ENCODE data around the gene SYNJ2.

DNA sequence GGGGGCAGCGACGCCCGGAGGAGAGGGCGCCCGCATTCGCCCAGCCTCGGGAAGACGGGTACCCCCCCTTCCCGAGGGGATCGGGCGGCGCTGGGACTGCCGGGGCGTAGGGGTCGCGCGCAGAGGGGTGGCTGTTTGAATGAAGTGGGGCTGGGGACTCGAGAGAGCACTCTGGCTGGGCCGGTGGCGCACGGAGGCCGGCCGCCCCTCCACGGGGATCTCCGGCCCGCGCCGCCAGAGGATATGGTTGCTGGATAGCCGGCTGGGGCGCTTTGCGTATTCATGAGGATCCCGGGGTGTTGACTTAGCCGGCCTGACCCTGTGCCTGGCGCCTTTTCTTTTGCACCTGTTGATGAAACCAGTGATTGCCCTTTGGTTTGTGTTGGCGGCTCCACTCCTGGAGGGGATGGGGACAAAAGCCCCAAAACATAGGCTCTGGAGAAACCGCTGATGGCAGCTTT, 469 bp downstream of the SYNJ2 start:
- no peak for TF ChIP-seq TAF1 (IDR thresholded peaks at IDR 0.05; ENCODE audit: low read depth)
- TF ChIP-seq, protein P1, sequence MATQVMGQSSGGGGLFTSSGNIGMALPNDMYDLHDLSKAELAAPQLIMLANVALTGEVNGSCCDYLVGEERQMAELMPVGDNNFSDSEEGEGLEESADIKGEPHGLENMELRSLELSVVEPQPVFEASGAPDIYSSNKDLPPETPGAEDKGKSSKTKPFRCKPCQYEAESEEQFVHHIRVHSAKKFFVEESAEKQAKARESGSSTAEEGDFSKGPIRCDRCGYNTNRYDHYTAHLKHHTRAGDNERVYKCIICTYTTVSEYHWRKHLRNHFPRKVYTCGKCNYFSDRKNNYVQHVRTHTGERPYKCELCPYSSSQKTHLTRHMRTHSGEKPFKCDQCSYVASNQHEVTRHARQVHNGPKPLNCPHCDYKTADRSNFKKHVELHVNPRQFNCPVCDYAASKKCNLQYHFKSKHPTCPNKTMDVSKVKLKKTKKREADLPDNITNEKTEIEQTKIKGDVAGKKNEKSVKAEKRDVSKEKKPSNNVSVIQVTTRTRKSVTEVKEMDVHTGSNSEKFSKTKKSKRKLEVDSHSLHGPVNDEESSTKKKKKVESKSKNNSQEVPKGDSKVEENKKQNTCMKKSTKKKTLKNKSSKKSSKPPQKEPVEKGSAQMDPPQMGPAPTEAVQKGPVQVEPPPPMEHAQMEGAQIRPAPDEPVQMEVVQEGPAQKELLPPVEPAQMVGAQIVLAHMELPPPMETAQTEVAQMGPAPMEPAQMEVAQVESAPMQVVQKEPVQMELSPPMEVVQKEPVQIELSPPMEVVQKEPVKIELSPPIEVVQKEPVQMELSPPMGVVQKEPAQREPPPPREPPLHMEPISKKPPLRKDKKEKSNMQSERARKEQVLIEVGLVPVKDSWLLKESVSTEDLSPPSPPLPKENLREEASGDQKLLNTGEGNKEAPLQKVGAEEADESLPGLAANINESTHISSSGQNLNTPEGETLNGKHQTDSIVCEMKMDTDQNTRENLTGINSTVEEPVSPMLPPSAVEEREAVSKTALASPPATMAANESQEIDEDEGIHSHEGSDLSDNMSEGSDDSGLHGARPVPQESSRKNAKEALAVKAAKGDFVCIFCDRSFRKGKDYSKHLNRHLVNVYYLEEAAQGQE (IDR thresholded peaks at IDR 0.05; ENCODE audit: low read depth) = no peak
- TF ChIP-seq CEBPB (IDR thresholded peaks at IDR 0.05) = no peak
- no peak for TF ChIP-seq FOXM1 (IDR thresholded peaks at IDR 0.05; ENCODE audit: borderline replicate concordance, low read depth)
- no peak for TF ChIP-seq YY1 (IDR thresholded peaks at IDR 0.05; ENCODE audit: low read depth)
- TF ChIP-seq RAD21 (IDR thresholded peaks at IDR 0.05; ENCODE audit: low read depth) = no peak
- TF ChIP-seq TCF12 (IDR thresholded peaks at IDR 0.05; ENCODE audit: low read depth) = no peak
- TF ChIP-seq ZBTB7A (IDR thresholded peaks at IDR 0.05; ENCODE audit: low read depth) = peak; percentile 52
- no peak for TF ChIP-seq CREB1 (IDR thresholded peaks at IDR 0.05; ENCODE audit: low read depth)
- TF ChIP-seq, protein P2, sequence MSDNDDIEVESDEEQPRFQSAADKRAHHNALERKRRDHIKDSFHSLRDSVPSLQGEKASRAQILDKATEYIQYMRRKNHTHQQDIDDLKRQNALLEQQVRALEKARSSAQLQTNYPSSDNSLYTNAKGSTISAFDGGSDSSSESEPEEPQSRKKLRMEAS (IDR thresholded peaks at IDR 0.05) = no peak
- TF ChIP-seq EP300 (IDR thresholded peaks at IDR 0.05; ENCODE audit: borderline replicate concordance) = no peak
- no peak for TF ChIP-seq TEAD4 (IDR thresholded peaks at IDR 0.05)

Data from Ishikawa (cell line).